Hepatocyte (in vitro differentiated cells): Measurements from ENCODE around the gene RAVER1. TPM values are rescaled to one million over a fixed set of nuclear protein-coding genes. Genes with fewer than 3 reads are reported as not detected.
"Not testable (repeated sequence)": the region's sequence is repeated elsewhere in the genome, so short reads cannot be mapped to it uniquely, and the experiment has no call there.

Experiments
- DNase-seq: peaks from one replicate; pipeline ENCODE4 v3.0.0-alpha.2; 2016; ENCODE audit warnings: low spot score
- H2AFZ ChIP-seq: fragments of 200-600 bp; sonication (generic); 2 replicates; pipeline ENCODE4 v1.6.0; 2016; ENCODE audit warnings: antibody characterized with exemption, mild to moderate bottlenecking
- H3K27ac ChIP-seq: fragments of 200-600 bp; sonication (generic); 2 replicates; pipeline ENCODE4 v1.5.1; 2016; ENCODE audit warnings: mild to moderate bottlenecking
- H3K27me3 ChIP-seq: fragments of 200-600 bp; sonication (generic); 2 replicates; pipeline ENCODE4 v1.6.1; 2016
- H3K36me3 ChIP-seq: fragments of 200-600 bp; sonication (generic); replicated peaks from 2 replicates; pipeline ENCODE4 v1.5.1; 2016; ENCODE audit warnings: low read depth; ENCODE audit not compliant: insufficient read depth
- H3K4me1 ChIP-seq: fragments of 200-600 bp; sonication (generic); 2 replicates; pipeline ENCODE4 v1.5.1; 2016; ENCODE audit warnings: mild to moderate bottlenecking, moderate library complexity; ENCODE audit not compliant: insufficient read depth
- H3K4me2 ChIP-seq: fragments of 200-600 bp; sonication (generic); 2 replicates; pipeline ENCODE4 v1.6.0; 2016
- H3K4me3 ChIP-seq: fragments of 200-600 bp; sonication (generic); 2 replicates; pipeline ENCODE4 v1.5.1; 2016; ENCODE audit warnings: mild to moderate bottlenecking
- H3K79me2 ChIP-seq: fragments of 200-600 bp; sonication (generic); 2 replicates; pipeline ENCODE4 v1.6.0; 2017; ENCODE audit warnings: mild to moderate bottlenecking
- H3K9me2 ChIP-seq: fragments of 200-600 bp; sonication (generic); replicated peaks from 2 replicates; pipeline ENCODE4 v1.6.0; 2017; ENCODE audit warnings: mild to moderate bottlenecking; ENCODE audit not compliant: insufficient read depth
- H3K9me3 ChIP-seq: fragments of 200-600 bp; sonication (generic); 2 replicates; pipeline ENCODE4 v1.5.1; 2016; ENCODE audit warnings: low read depth, mild to moderate bottlenecking
- H4K20me1 ChIP-seq: fragments of 200-600 bp; sonication (generic); 2 replicates; pipeline ENCODE4 v1.6.0; 2016; ENCODE audit warnings: mild to moderate bottlenecking; ENCODE audit not compliant: insufficient read depth, poor library complexity, severe bottlenecking
- CTCF ChIP-seq: fragments of 200-600 bp; sonication (generic); IDR thresholded peaks from 2 replicates; pipeline ENCODE4 v1.5.1; 2016; ENCODE audit warnings: antibody characterized with exemption, mild to moderate bottlenecking; ENCODE audit not compliant: poor library complexity
- EZH2 ChIP-seq: fragments of 200-600 bp; sonication (generic); IDR thresholded peaks from 2 replicates; pipeline ENCODE4 v1.6.1; 2016; ENCODE audit warnings: antibody characterized with exemption, mild to moderate bottlenecking, borderline replicate concordance
- EZH2phosphoT487 ChIP-seq: fragments of 200-600 bp; sonication (generic); IDR thresholded peaks from one replicate; pipeline ENCODE4 v1.6.1; 2018; ENCODE audit warnings: antibody characterized with exemption, mild to moderate bottlenecking, low read depth, moderate library complexity; ENCODE audit not compliant: unreplicated experiment, severe bottlenecking
- WGBS: methylation state at CpG from one replicate; pipeline ENCODE4 v1.1.6; 2016; ENCODE audit warnings: low lambda C conversion rate; ENCODE audit errors: missing lambda C conversion rate; 5-methylcytosine and 5-hydroxymethylcytosine counted together
- polyA plus RNA-seq: library from polyadenylated mRNA; unstranded; fragments of >200 nt; fragmentation: Nextera tagmentation; extraction: Ambion mirVana; gene quantifications from 2 replicates; pipeline ENCODE4 v1.2.1, GENCODE V29; 2016
- total RNA-seq: library from RNA; depleted of rRNA; stranded (reverse); fragments of >200 nt; gene quantifications from 2 replicates; pipeline ENCODE4 v1.2.3, GENCODE V29; 2014

The RAVER1 gene
- total and polyA plus RNA-seq, 2 experiments from 2014 or later = 16.4 to 42.0 TPM

DNA sequence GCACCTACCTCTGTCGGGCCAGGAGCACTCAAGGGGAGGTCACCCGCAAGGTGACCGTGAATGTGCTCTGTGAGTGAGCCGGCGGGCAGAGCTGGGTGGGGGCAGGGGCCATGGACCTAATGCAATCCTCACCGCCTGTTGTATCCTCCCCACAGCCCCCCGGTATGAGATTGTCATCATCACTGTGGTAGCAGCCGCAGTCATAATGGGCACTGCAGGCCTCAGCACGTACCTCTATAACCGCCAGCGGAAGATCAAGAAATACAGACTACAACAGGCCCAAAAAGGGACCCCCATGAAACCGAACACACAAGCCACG lies 48.4 kb downstream of the RAVER1 start:
- Histone ChIP-seq H3K27me3 (peaks cover 32% of the 10 kb centered on the region), H3K9me2 (no peaks in the 10 kb centered on the region), H3K4me3 (no peak overlapping the region), H3K4me1 (peaks cover 21% of the 10 kb centered on the region), H3K9me3 (no peaks in the 10 kb centered on the region), H3K79me2 (no peaks in the 10 kb centered on the region), H4K20me1 (no peaks in the 10 kb centered on the region), H3K36me3 (no peaks in the 10 kb centered on the region), H2AFZ (no peak overlapping the region), H3K4me2 (no peak overlapping the region), H3K27ac (no peak overlapping the region)
- WGBS = 94% methylated on average over 13 of the region's 13 CpGs
- DNase-seq = no peak
- TF ChIP-seq EZH2 (no peak), EZH2phosphoT487 (no peak), CTCF (no peak)

- Histone ChIP-seq H3K27me3 (peaks cover 26% of the 10 kb centered on the region), H3K79me2 (no peaks in the 10 kb centered on the region), H4K20me1 (no peaks in the 10 kb centered on the region), H3K27ac (no peak overlapping the region), H3K9me3 (no peaks in the 10 kb centered on the region), H3K4me2 (no peak overlapping the region), H3K4me3 (no peak overlapping the region), H3K9me2 (no peaks in the 10 kb centered on the region), H3K36me3 (no peaks in the 10 kb centered on the region), H3K4me1 (peaks cover 15% of the 10 kb centered on the region), H2AFZ (no peak overlapping the region)
- DNase-seq = no peak
- WGBS = 96% methylated on average over 34 of the region's 34 CpGs
- TF ChIP-seq CTCF (no peak), EZH2 (no peak), EZH2phosphoT487 (no peak)
Observed at GRCh38 chr19:10284065-10284959, 49.0 kb downstream of the RAVER1 start.

GRCh38 chr19:10283301-10284064 lies 49.8 kb downstream of the RAVER1 start:
- Histone ChIP-seq H2AFZ (no peak overlapping the region), H3K79me2 (no peaks in the 10 kb centered on the region), H3K4me3 (no peak overlapping the region), H3K27ac (no peak overlapping the region), H3K4me2 (no peak overlapping the region), H4K20me1 (no peaks in the 10 kb centered on the region), H3K9me3 (no peaks in the 10 kb centered on the region), H3K9me2 (no peaks in the 10 kb centered on the region), H3K4me1 (peaks cover 10% of the 10 kb centered on the region), H3K27me3 (peaks cover 17% of the 10 kb centered on the region), H3K36me3 (no peaks in the 10 kb centered on the region)
- peak; percentile 14 for DNase-seq
- no peak for TF ChIP-seq CTCF
- no peak for TF ChIP-seq EZH2
- no peak for TF ChIP-seq EZH2phosphoT487
- WGBS = 82% methylated on average over 23 of the region's 23 CpGs

- not testable (repeated sequence) for H3K4me2 ChIP-seq, H3K36me3 ChIP-seq, H3K4me1 ChIP-seq, H3K27ac ChIP-seq, H3K27me3 ChIP-seq, H3K9me2 ChIP-seq, H3K9me3 ChIP-seq, DNase-seq, H4K20me1 ChIP-seq, H2AFZ ChIP-seq, H3K79me2 ChIP-seq, H3K4me3 ChIP-seq
- 94% methylated on average over 5 of the region's 5 CpGs for whole genome bisulfite sequencing
Observed at GRCh38 chr19:10282043-10282442, 51.3 kb downstream of the RAVER1 start.
